B cell (primary cell): ENCODE results near the gene EXTL1. TPM values are rescaled to one million over a fixed set of nuclear protein-coding genes. Genes with fewer than 3 reads are reported as not detected.

Experiments
- ATAC-seq: fragments of 200-7000 bp; cut with Tn5 transposase; one replicate; pipeline ENCODE4 v1.10.0; 2021; ENCODE audit warnings: low read depth, mild to moderate bottlenecking, moderate number of reproducible peaks, moderate library complexity
- CTCF ChIA-PET: fragments of 350-600 bp; sonication (Branson Sonifier 250); formaldehyde crosslinking; loops from one replicate; lab custom pipeline; 2021; ENCODE audit warnings: antibody characterized with exemption, inconsistent platforms; lab: Charles Lee
- POLR2A ChIA-PET: fragments of 350-600 bp; sonication (Branson Sonifier 250); formaldehyde crosslinking; loops from one replicate; lab custom pipeline; 2021; ENCODE audit warnings: antibody characterized with exemption; lab: Charles Lee
- DNase-seq: peaks from one replicate; pipeline ENCODE4 v3.0.0; 2013
- H2AFZ ChIP-seq: 2 replicates; pipeline ENCODE4 v1.6.1; 2012; ENCODE audit warnings: mild to moderate bottlenecking, low read depth, low read length; ENCODE audit not compliant: insufficient read depth, poor library complexity, severe bottlenecking
- H3K27ac ChIP-seq, 2 donors: 1 replicate in 1 of 2; 2 replicates in 1 of 2; pipeline ENCODE4 v1.5.1; 2012 to 2013; ENCODE audit warnings: low read length in 2 of 2, mild to moderate bottlenecking in 2 of 2, moderate library complexity in 1 of 2
- H3K27me3 ChIP-seq, 4 experiments: fragments of 200-600 bp in 1 of 4; sonication (generic) in 1 of 4; replicated peaks in 1 of 4; 1 replicate in 2 of 4; 2 replicates in 2 of 4; pipeline versions ENCODE4 v1.6.1 to v1.7.0; 2013 to 2016; ENCODE audit warnings: low read length in 3 of 4, mild to moderate bottlenecking in 2 of 4, mixed read lengths in 1 of 4, moderate library complexity in 1 of 4; ENCODE audit not compliant: insufficient read depth in 4 of 4, control insufficient read depth in 3 of 4; ENCODE audit errors: control extremely low read depth in 1 of 4
- H3K36me3 ChIP-seq, 2 experiments: replicated peaks in 1 of 2; 1 replicate in 1 of 2; 2 replicates in 1 of 2; pipeline versions ENCODE4 v1.6.1 to v1.7.1; 2013; ENCODE audit warnings: low read length in 1 of 2; ENCODE audit not compliant: insufficient read depth in 2 of 2, control insufficient read depth in 1 of 2; ENCODE audit errors: control extremely low read depth in 1 of 2, extremely low read depth in 1 of 2
- H3K4me1 ChIP-seq, 2 donors: fragments of 200-600 bp in 1 of 2; sonication (generic) in 1 of 2; 1 replicate in 1 of 2; 2 replicates in 1 of 2; pipeline versions ENCODE4 v1.5.1 to v1.6.1; 2013 to 2017; ENCODE audit warnings: low read length in 2 of 2; ENCODE audit not compliant: control insufficient read depth in 2 of 2, insufficient read depth in 2 of 2
- H3K4me2 ChIP-seq: replicated peaks from 2 replicates; pipeline ENCODE3; 2012; ENCODE audit warnings: mild to moderate bottlenecking, low read depth, low read length; ENCODE audit not compliant: poor library complexity, severe bottlenecking
- H3K4me3 ChIP-seq, 5 experiments: fragments of 200-600 bp in 1 of 5; sonication (generic) in 1 of 5; 1 replicate in 3 of 5; 2 replicates in 2 of 5; pipeline versions ENCODE4 v1.5.1 to v1.7.0; 2011 to 2016; ENCODE audit warnings: low read length in 4 of 5, mild to moderate bottlenecking in 4 of 5, low read depth in 2 of 5, control low read depth in 1 of 5, moderate library complexity in 1 of 5; ENCODE audit not compliant: insufficient read depth in 1 of 5; ENCODE audit errors: control extremely low read depth in 1 of 5, extremely low read depth in 1 of 5
- H3K79me2 ChIP-seq: fragments of 200-600 bp; sonication (generic); one replicate; pipeline ENCODE4 v1.6.0; 2016; ENCODE audit warnings: low read length; ENCODE audit not compliant: control insufficient read depth, insufficient read depth
- H3K9ac ChIP-seq: fragments of 200-600 bp; sonication (generic); 2 replicates; pipeline ENCODE4 v1.6.1; 2017; ENCODE audit warnings: mild to moderate bottlenecking, low read length, moderate library complexity
- H3K9me3 ChIP-seq, 3 donors: one replicate each; pipeline versions ENCODE4 v1.6.1 to v1.7.1; 2013; ENCODE audit warnings: low read length in 2 of 3; ENCODE audit not compliant: control insufficient read depth in 2 of 3, insufficient read depth in 1 of 3; ENCODE audit errors: control extremely low read depth in 1 of 3
- H4K20me1 ChIP-seq: 2 replicates; pipeline ENCODE4 v1.6.0; 2012; ENCODE audit warnings: mild to moderate bottlenecking, low read length; ENCODE audit not compliant: insufficient read depth, control insufficient read depth, poor library complexity, severe bottlenecking
- H3K27ac Mint-ChIP-seq: one replicate; pipeline ENCODE4 v1.8.0; 2021; ENCODE audit warnings: mixed read lengths
- H3K27me3 Mint-ChIP-seq: one replicate; pipeline ENCODE4 v1.8.0; 2021; ENCODE audit warnings: mixed read lengths
- H3K4me1 Mint-ChIP-seq: one replicate; pipeline ENCODE4 v1.8.0; 2021; ENCODE audit warnings: mixed read lengths
- H3K4me3 Mint-ChIP-seq: one replicate; pipeline ENCODE4 v1.8.0; 2021; ENCODE audit warnings: mixed read lengths
- H3K9me3 Mint-ChIP-seq: one replicate; pipeline ENCODE4 v1.8.0; 2022; ENCODE audit warnings: mixed read lengths; ENCODE audit not compliant: insufficient read depth
- EZH2 ChIP-seq: IDR thresholded peaks from 2 replicates; pipeline ENCODE4 v1.6.1; 2012; ENCODE audit warnings: borderline replicate concordance, low read depth, mild to moderate bottlenecking, moderate library complexity, low read length; ENCODE audit not compliant: insufficient read depth, poor library complexity, severe bottlenecking
- WGBS: methylation state at CpG from one replicate; pipeline ENCODE4 v1.1.5; 2013; ENCODE audit warnings: missing lambda C conversion rate; ENCODE audit not compliant: insufficient coverage; 5-methylcytosine and 5-hydroxymethylcytosine counted together
- intact Hi-C: fragments of 100-400 bp; cut with micrococcal nuclease; formaldehyde crosslinking; loops from one replicate; pipeline ENCODE4 v1.10.0; 2022
- polyA plus RNA-seq: library from polyadenylated mRNA; depleted of rRNA; stranded (reverse); fragments of >200 nt; gene quantifications from 2 replicates; pipeline ENCODE4 v1.2.3, GENCODE V29; 2012
- total RNA-seq, 2 donors: library from RNA; stranded (reverse); fragments of 120-200 nt in 1 of 2; gene quantifications; 1 replicate in 1 of 2; 2 replicates in 1 of 2; pipeline versions ENCODE4 v1.2.3 to v1.2.4, GENCODE V29; 2013 to 2022
- TF ChIP-seq, protein P1 (sequence below): fragments of 200-600 bp; IDR thresholded peaks from one replicate; pipeline ENCODE4 v1.8.0; 2022; ENCODE audit warnings: antibody characterized with exemption, mild to moderate bottlenecking

The EXTL1 gene
- total and polyA plus RNA-seq, 2 donors (not counting 1 experiment from before 2014, with no cell fraction given), result 0.12 TPM; not detected in 1

DNA sequence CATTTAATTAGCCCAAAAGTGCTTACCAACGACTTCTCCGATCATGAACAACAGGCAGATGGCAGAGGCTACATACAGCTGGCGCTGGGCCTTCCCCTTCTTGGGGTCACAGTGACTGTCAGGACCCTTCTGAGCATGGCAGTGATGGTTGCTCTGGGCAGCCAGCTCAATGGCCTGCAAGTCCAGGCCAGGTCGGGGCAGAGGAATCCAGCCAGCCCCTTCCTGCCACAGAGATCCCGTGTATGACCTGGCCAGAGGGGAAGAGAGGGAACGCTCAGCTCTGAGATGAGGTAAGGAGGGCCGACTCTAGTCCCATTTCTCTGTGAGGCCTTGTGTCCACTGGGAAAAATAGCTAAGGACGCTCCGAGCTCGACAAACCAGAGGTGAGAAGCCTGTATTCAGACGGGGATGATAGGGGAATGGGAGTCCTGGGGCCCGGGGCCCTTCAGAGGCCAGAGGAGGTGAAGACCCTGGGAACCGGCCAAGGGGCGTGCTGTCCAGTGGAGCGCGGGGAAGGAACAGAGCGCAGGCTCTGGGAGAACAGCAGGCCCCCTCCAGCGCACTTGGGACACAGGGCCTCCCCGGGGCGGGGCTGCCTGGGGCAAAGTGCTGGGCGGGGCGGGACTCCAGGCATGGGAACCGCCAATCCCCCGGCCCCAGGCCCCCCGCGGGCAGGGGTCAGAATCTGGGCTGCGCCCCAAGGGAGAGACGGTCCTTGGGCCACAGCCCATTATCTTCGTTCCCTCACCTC, 23.6 kb downstream of the EXTL1 start:
- Histone ChIP-seq H4K20me1 (no peaks in the 10 kb centered on the region), H2AFZ (no peak overlapping the region), H3K4me3 (no peak overlapping the region), H3K36me3 (no peaks in the 10 kb centered on the region), H3K79me2 (no peaks in the 10 kb centered on the region), H3K27me3 (peaks cover 0 to 69% (median 22%) of the 10 kb centered on the region in 4 experiments), H3K9ac (no peak overlapping the region), H3K27ac (no peak overlapping the region), H3K4me1 (peaks cover 0 to 3% of the 10 kb centered on the region in 2 donors), H3K4me2 (no peak overlapping the region), H3K9me3 (peaks cover 0 to 3% (median 0%) of the 10 kb centered on the region in 3 donors)
- Mint-ChIP-seq H3K4me3 (no peak overlapping the region), H3K27ac (no peak overlapping the region), H3K9me3 (no peaks in the 10 kb centered on the region), H3K4me1 (peaks cover 2% of the 10 kb centered on the region), H3K27me3 (peaks cover 51% of the 10 kb centered on the region)
- ChIA-PET POLR2A (no interaction called here), CTCF (interaction anchor here (1.4 kb wide), 1 partner anchor 9 kb away, joined by 3 read pairs; no protein-coding TSS in a partner anchor)
- DNase-seq (no peak), ATAC-seq (no peak)
- WGBS, result 32% methylated on average over 27 of the region's 29 CpGs
- intact Hi-C loops, result no loop called here
- TF ChIP-seq, protein P1, sequence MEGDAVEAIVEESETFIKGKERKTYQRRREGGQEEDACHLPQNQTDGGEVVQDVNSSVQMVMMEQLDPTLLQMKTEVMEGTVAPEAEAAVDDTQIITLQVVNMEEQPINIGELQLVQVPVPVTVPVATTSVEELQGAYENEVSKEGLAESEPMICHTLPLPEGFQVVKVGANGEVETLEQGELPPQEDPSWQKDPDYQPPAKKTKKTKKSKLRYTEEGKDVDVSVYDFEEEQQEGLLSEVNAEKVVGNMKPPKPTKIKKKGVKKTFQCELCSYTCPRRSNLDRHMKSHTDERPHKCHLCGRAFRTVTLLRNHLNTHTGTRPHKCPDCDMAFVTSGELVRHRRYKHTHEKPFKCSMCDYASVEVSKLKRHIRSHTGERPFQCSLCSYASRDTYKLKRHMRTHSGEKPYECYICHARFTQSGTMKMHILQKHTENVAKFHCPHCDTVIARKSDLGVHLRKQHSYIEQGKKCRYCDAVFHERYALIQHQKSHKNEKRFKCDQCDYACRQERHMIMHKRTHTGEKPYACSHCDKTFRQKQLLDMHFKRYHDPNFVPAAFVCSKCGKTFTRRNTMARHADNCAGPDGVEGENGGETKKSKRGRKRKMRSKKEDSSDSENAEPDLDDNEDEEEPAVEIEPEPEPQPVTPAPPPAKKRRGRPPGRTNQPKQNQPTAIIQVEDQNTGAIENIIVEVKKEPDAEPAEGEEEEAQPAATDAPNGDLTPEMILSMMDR, result no peak

DNA sequence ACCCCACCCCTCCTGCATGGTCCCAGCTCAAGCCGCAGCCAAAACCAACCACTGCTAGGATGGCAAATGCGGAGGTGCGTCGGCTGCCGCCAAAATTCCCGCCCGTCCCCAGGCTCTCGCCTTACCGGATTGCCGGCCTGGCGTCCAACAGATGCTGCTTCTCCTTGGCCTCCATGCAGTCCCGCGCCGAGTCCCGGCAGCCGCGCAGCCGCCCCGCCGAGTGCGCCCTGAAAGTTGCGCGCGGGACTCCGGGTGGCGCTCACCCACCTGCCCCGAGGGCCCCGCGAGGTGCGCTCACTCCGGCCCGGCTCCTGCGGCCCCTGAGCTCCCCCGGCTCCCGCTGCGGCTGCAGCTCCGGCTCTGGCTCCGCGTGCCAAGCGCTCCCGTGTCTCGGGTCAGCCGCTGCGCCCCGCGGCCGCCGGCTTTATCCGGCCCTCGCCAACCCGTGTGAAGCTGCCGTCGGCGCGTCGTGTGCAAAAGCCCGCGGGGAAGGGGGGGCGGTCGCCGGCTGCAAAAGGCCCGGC, 24.2 kb downstream of the EXTL1 start, which contains the start of gene SLC30A2:
TSS of gene SLC30A2 (minus strand) at position 397 of the 524 bp plus-strand sequence. CDS start at position 175, 222 bp downstream.
- Mint-ChIP-seq H3K4me1 (peaks cover 2% of the 10 kb centered on the region), H3K4me3 (no peak within 1 kb of the TSS), H3K27me3 (peaks cover 53% of the 10 kb centered on the region), H3K9me3 (no peaks in the 10 kb centered on the region), H3K27ac (no peak within 1 kb of the TSS)
- Histone ChIP-seq H3K27me3 (peaks cover 0 to 70% (median 22%) of the 10 kb centered on the region in 4 experiments), H3K9ac (no peak within 1 kb of the TSS), H3K36me3 (no peaks in the 10 kb centered on the region), H4K20me1 (no peaks in the 10 kb centered on the region), H3K4me2 (peak within 1 kb of the TSS; percentile 33), H3K9me3 (peaks cover 0 to 3% (median 0%) of the 10 kb centered on the region in 3 donors), H3K4me3 (no peak within 1 kb of the TSS), H3K4me1 (peaks cover 0 to 3% of the 10 kb centered on the region in 2 donors), H2AFZ (no peak within 1 kb of the TSS), H3K27ac (no peak within 1 kb of the TSS), H3K79me2 (no peaks in the 10 kb centered on the region)
- TF ChIP-seq, protein P1, result no peak
- no peak for TF ChIP-seq EZH2
- POLR2A ChIA-PET, result no interaction called here
- intact Hi-C loops, result no loop called here
- CTCF ChIA-PET, result no interaction called here
- 3% methylated on average over 62 of the region's 62 CpGs for WGBS
- ATAC-seq (no peak), DNase-seq (no peak)
